GM19372 (cell line): ENCODE results near the gene RAPGEF6.
"Not testable (repeated sequence)": the region's sequence is repeated elsewhere in the genome, so short reads cannot be mapped to it uniquely, and the experiment has no call there.

Source experiments
- ATAC-seq: cut with Tn5 transposase; IDR thresholded peaks from one replicate; pipeline ENCODE4 v1.9.1; 2021; ENCODE audit warnings: mild to moderate bottlenecking, low read depth, moderate library complexity; ENCODE audit not compliant: unreplicated experiment

Gene RAPGEF6

GRCh38 chr5:131611064-131611381 is 24.0 kb downstream of the RAPGEF6 start:
- no peak for ATAC-seq

DNA sequence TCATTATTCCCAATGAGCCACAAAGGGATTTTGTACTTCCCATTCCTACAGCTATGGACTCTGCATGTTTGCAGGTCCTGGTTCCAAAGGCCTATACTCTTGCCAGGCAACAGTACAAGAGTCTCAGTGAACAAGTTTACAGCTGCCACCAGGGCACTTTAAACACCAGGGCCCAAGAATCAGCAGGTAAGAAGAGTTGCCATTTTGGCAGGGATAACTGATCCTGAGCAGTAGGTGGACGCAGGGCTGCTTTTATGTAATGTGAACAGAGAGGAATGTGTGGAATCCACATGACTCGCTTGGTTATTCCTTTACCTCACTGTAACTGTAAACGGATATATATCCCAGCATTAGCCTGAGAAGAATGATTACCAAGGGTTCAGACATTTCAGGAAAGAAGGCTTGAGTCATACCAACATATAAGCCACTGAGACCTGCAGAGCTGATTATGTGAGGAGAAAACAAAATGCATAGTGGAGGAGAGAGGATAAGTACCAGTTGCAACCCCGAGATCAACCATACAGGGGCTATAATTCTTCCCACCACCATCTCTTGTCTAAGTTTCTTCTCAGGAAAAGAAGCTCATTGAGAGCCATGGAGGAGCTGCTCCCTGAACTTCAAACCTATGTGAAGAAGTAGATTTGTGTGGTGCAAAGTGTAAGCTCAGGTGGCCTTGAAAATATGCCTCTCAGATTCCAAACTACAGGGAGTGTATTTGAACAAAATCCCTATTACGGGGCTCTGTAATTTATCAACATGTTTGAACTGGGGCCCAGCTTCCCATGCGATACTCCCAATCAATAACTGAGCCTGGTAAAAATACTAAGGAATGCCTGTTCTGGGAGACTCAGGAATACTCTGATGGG is 24.6 kb downstream of the RAPGEF6 start:
- ATAC-seq, result no peak

DNA sequence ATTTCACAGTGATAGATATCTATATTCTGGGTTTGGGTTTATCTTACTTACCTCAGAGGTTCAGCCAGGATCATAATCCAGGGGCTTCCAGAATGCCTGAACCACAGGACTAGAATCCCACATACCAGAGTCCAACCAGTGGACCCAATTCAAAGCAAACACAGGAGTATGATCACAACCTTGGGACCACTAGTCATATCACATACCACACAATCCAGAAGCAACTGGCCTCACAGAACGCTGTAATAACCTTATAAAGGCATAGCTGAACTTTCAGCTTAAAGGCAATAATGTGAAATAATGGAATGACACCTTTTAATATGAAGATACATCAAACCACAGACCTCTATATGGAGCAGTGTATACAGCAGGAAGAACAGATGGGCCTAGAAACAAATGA is 25.3 kb downstream of the RAPGEF6 start:
- ATAC-seq, result no peak

DNA sequence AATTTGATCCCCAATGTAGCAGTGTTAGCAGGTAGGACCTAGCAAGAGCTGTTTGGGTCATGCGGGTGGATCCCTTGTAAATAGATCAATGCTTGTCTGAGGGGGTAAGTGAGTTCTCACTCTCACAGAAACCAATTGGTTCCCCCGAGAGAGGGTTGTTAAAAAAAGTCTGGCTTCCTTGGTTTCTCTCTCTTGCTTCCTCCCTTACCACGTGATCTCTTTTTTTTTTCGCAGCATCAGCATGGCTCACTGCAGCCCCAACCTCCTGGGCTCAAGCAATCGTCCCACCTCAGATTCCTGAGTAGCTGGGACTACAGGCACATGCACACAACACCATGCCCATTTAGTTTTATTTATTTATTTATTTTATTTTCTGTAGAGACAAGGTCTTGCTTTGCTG is 26.4 kb downstream of the RAPGEF6 start:
- ATAC-seq, result no peak

DNA sequence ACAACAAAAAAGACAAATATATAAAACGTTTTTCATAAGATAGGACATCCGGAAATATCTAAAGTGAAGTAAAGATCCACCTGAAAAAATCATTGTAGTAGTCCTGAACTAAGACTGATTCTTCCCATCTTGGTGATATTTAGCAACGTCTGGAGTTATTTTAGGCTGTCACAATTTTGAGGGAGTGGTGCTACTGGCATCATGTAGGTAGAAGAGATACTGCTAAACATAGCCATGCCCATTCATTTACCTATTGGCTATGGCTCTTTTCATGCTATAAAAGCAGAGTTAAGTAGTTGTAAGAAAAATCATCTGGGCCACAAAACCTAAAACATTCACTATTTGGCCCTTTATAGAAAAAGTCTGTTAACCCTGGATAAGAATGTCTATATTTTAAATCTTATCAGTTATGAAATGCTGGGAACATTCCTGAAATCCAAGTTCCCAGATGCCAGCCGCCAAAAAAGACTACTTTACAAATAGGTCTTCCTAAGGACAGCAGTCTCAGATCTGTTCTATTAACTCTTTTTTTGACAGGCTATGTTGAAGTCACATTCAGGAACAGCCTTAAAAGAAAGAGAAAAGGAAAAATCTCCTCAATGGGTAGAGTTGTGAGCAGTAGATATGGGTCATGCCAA is 27.0 kb downstream of the RAPGEF6 start:
- ATAC-seq, result no peak

DNA sequence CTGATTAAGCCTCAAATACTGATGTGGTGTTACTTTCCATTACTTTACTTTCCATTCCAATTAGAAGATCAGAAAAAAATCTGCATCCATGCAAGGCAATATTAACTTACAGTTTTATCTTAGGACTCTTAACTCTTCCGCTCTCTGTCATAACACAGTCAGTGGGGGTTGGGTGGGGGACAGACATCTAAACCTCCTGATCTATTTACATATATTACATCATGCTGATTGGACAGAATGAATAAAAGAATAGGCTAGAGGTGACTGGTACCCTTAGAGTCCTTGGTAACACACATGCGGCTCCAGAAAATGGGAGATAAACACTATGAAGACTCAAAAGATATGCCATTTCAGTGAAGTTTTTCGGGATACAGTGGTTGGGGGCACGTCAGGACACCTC is 27.6 kb downstream of the RAPGEF6 start:
- ATAC-seq, result no peak

DNA sequence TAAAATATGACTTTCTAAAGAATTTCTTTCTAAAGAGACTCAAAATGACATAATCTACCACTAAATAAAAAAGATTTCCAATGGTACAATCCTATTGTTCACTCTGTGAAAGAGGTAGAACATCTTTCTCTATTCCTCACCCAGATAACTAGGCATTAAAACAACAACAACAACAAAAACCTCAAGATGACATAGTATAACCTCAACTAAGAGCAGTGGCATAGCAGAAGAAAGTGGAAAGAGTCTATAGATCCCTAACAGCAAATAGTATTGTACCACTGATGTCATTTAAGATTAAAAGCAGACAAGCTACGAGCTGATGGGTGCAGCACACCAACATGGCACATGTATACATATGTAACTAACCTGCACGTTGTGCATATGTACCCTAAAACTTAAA is 29.9 kb downstream of the RAPGEF6 start:
- no peak for ATAC-seq

GRCh38 chr5:131595088-131596033 is 39.7 kb downstream of the RAPGEF6 start:
- peak; percentile 71 for ATAC-seq

- no peak for ATAC-seq
These were observed 41.1 kb downstream of the RAPGEF6 start for GRCh38 chr5:131593921-131594320.

DNA sequence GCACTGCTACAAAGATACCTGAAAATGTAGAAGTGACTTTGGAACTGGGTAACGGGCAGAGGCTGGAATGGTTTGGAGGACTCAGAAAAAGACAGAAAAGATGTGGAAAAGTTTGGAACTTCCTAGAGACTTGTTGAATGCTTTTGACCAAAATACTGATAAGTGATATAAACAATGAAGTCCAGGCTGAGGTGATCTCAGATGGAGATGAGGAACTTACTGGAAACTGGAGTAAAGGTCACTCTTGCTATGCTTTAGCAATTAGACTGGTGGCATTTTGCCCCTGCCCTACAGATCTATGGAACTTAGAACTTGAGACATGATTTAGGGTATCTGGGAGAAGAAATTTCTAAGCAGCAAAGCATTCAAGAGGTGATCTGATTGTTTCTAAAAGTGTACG is 41.6 kb downstream of the RAPGEF6 start:
- ATAC-seq, result not testable (repeated sequence)

DNA sequence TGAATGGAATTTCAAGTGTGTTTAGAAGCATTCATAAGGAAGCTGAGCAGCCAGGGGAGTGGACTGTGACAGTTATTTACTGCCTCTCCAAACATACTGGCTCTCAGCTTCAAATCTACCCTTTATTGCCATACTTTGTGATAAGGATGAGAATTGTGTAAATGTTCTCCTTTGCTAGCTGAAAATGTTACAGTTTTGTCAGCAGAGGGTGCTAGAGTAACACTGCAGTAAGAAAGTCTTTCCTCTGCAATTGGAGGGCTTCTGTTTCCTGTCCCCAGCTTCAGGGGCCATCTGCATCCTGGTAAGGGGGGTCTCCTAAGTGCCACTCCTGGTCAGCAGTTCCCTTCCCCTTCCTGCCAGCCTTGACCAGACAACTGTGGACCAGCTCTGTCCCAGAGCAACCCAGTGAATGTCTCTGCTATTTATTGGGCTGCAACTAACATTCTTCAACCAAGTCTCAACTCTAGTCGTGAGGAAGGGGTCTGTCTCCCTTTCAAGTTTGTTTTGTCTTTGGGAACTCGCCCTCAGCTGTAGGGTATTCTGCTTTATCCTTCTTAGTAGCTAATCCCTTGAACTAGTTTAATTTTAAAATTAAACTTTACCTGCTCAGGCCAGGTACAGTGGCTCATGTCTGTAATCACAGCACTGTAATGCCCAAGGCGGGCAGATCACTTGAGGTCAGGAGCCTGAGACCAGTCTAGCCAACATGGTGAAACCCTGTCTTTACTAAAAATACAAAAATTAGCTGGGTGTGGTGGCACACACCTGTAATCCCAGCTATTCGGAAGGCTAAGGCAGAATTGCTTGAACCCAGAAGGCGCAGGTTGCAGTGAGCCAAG is 45.3 kb downstream of the RAPGEF6 start:
- ATAC-seq, result no peak

GRCh38 chr5:131587541-131587940 is 47.5 kb downstream of the RAPGEF6 start:
- no peak for ATAC-seq

GRCh38 chr5:131581702-131582101 is 53.3 kb downstream of the RAPGEF6 start:
- ATAC-seq, result no peak

GRCh38 chr5:131579917-131580671 is 54.9 kb downstream of the RAPGEF6 start:
- no peak for ATAC-seq

- ATAC-seq, result no peak
These were observed 59.3 kb downstream of the RAPGEF6 start for GRCh38 chr5:131575660-131576227.

GRCh38 chr5:131571669-131572168 is 63.3 kb downstream of the RAPGEF6 start:
- ATAC-seq, result no peak

DNA sequence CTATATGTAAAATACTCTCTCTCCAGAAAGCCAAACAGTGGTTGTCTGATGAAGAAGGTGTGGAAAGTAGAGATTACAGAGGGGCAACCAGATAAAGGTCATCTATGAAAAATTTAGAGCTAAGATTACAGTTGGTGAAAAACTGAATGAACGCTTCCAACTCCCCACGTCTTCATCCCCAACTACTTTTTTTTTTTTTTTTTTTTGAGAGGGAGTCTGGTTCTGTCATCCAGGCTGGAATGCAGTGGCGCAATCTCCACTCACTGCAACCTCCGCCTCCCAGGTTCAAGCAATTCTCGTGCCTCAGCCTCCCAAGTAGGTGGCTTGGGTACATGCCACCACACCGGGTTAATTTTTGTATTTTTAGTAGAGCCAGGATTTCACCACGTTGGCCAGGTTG is 64.3 kb downstream of the RAPGEF6 start:
- ATAC-seq, result no peak

DNA sequence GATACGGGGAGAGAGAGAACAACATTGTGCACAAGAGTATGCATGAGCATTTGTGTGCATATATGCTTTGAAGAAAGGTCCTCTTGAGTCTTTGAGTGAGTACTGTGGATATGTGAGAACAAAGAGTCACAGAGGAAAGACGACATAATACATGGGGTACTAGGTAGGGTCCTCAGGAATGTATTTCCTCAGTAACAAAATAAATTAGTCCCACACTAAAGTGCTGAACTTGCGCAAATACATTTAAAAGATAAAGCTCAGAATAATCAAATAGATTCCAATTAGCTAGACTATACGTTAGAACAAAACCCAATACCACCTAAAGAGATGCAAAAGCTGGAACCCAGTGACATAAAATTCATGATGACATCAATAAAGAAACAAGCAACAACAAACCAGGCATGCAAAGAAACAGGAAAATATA is 70.8 kb downstream of the RAPGEF6 start:
- no peak for ATAC-seq
